OCI-LY7 (cell line): ENCODE measurements around the gene SLC25A22. TPM values are rescaled to one million over a fixed set of nuclear protein-coding genes. Genes with fewer than 3 reads are reported as not detected.

ENCODE experiments used
- BruUV-seq: library from RNA; stranded (reverse); fragments of 400-500 nt; replicated peaks from 2 replicates; lab custom pipeline; 2021; lab: Mats Ljungman, UMichigan
- CTCF ChIA-PET: fragments of 300-600 bp; sonication (Branson Sonifier 250); formaldehyde crosslinking; loops from one replicate; lab custom pipeline; 2022; ENCODE audit warnings: antibody characterized with exemption; ENCODE audit not compliant: unreplicated experiment; lab: Charles Lee
- POLR2A ChIA-PET: fragments of 300-600 bp; sonication (Branson Sonifier 250); formaldehyde crosslinking; loops from one replicate; lab custom pipeline; 2022; ENCODE audit warnings: antibody characterized with exemption; lab: Charles Lee
- DNase-seq: peaks from one replicate; pipeline ENCODE4 v3.0.0-alpha.2; 2015; ENCODE audit warnings: low spot score
- H2AFZ ChIP-seq: fragments of 200-600 bp; sonication (generic), shearing (Covaris generic); 2 replicates; pipeline ENCODE4 v1.6.1; 2014; ENCODE audit warnings: mild to moderate bottlenecking, antibody characterized with exemption, low read length, moderate library complexity
- H3K27ac ChIP-seq: fragments of 200-600 bp; sonication (generic); 2 replicates; pipeline ENCODE4 v1.5.1; 2014; ENCODE audit warnings: mixed run types, low read depth, mild to moderate bottlenecking, moderate library complexity, low read length, inconsistent platforms; ENCODE audit not compliant: poor library complexity, severe bottlenecking
- H3K36me3 ChIP-seq: fragments of 200-600 bp; sonication (generic); 2 replicates; pipeline ENCODE4 v1.6.1; 2014; ENCODE audit warnings: mild to moderate bottlenecking, antibody characterized with exemption, low read length, moderate library complexity, mixed read lengths; ENCODE audit not compliant: insufficient read depth
- H3K4me1 ChIP-seq: fragments of 200-600 bp; sonication (generic); 2 replicates; pipeline ENCODE4 v1.5.1; 2014; ENCODE audit warnings: mild to moderate bottlenecking, low read length; ENCODE audit not compliant: insufficient read depth, poor library complexity, severe bottlenecking
- H3K4me2 ChIP-seq: fragments of 200-600 bp; sonication (generic); 2 replicates; pipeline ENCODE4 v1.6.1; 2014; ENCODE audit warnings: mild to moderate bottlenecking, low read length
- H3K4me3 ChIP-seq: fragments of 200-600 bp; sonication (generic); 2 replicates; pipeline ENCODE4 v1.5.1; 2014; ENCODE audit warnings: mild to moderate bottlenecking, low read depth, low read length; ENCODE audit not compliant: poor library complexity, severe bottlenecking
- H3K79me2 ChIP-seq: fragments of 200-600 bp; sonication (generic); 2 replicates; pipeline ENCODE4 v1.6.1; 2016; ENCODE audit warnings: low read depth, mild to moderate bottlenecking, low read length, moderate library complexity, mixed read lengths; ENCODE audit not compliant: insufficient read depth
- H3K9me2 ChIP-seq: fragments of 200-600 bp; sonication (generic); 2 replicates; pipeline ENCODE4 v1.6.1; 2016; ENCODE audit warnings: mild to moderate bottlenecking, low read length, mixed read lengths; ENCODE audit not compliant: insufficient read depth
- H3K9me3 ChIP-seq: fragments of 200-600 bp; sonication (generic); 2 replicates; pipeline ENCODE4 v1.6.1; 2014; ENCODE audit warnings: mild to moderate bottlenecking, mixed run types, low read length, mixed read lengths
- H4K20me1 ChIP-seq: fragments of 200-600 bp; sonication (generic); 2 replicates; pipeline ENCODE4 v1.6.1; 2014; ENCODE audit warnings: mild to moderate bottlenecking, antibody characterized with exemption, low read length, moderate library complexity, mixed read lengths; ENCODE audit not compliant: insufficient read depth
- EZH2phosphoT487 ChIP-seq: fragments of 200-600 bp; sonication (generic); IDR thresholded peaks from 2 replicates; pipeline ENCODE4 v1.6.1; 2018; ENCODE audit warnings: low read depth, borderline replicate concordance, mild to moderate bottlenecking, mixed run types, antibody characterized with exemption, low read length, moderate library complexity, mixed read lengths
- intact Hi-C: fragments of 100-400 bp; cut with micrococcal nuclease; formaldehyde crosslinking; loops from one replicate; pipeline ENCODE4 v1.10.0; 2022; ENCODE audit not compliant: unreplicated experiment
- total RNA-seq, 2 experiments: library from RNA; depleted of rRNA in 1 of 2; stranded (reverse); fragments of >200 nt in 1 of 2; shearing (Covaris generic) in 1 of 2; gene quantifications; 2 replicates each; pipeline ENCODE4 v1.2.3, GENCODE V29; 2014 to 2022
- TF ChIP-seq, protein P1 (sequence below): fragments of 200-600 bp; sonication (generic); conservative IDR thresholded peaks from 2 replicates; pipeline ENCODE4 v1.5.1; 2014; ENCODE audit warnings: mild to moderate bottlenecking, antibody characterized with exemption, low read length, moderate library complexity, mixed read lengths

SLC25A22 gene
- total RNA-seq, 2 experiments from 2014 or later: 30.8 to 50.9 TPM

GRCh38 chr11:767238-767637 lies 30.8 kb downstream of the SLC25A22 start:
- ChIA-PET CTCF (no interaction called here), POLR2A (no interaction called here)
- Histone ChIP-seq H3K79me2 (no peaks in the 10 kb centered on the region), H4K20me1 (no peaks in the 10 kb centered on the region), H3K27ac (no peak overlapping the region), H3K4me3 (no peak overlapping the region), H3K4me2 (no peak overlapping the region), H2AFZ (no peak overlapping the region), H3K9me2 (no peaks in the 10 kb centered on the region), H3K4me1 (no peaks in the 10 kb centered on the region), H3K36me3 (peaks cover 88% of the 10 kb centered on the region), H3K9me3 (no peaks in the 10 kb centered on the region)
- intact Hi-C loops: no loop called here
- BruUV-seq: TSS peak; percentile 80
- TF ChIP-seq, protein P1, sequence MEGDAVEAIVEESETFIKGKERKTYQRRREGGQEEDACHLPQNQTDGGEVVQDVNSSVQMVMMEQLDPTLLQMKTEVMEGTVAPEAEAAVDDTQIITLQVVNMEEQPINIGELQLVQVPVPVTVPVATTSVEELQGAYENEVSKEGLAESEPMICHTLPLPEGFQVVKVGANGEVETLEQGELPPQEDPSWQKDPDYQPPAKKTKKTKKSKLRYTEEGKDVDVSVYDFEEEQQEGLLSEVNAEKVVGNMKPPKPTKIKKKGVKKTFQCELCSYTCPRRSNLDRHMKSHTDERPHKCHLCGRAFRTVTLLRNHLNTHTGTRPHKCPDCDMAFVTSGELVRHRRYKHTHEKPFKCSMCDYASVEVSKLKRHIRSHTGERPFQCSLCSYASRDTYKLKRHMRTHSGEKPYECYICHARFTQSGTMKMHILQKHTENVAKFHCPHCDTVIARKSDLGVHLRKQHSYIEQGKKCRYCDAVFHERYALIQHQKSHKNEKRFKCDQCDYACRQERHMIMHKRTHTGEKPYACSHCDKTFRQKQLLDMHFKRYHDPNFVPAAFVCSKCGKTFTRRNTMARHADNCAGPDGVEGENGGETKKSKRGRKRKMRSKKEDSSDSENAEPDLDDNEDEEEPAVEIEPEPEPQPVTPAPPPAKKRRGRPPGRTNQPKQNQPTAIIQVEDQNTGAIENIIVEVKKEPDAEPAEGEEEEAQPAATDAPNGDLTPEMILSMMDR: no peak
- TF ChIP-seq EZH2phosphoT487: no peak
- DNase-seq: no peak

DNA sequence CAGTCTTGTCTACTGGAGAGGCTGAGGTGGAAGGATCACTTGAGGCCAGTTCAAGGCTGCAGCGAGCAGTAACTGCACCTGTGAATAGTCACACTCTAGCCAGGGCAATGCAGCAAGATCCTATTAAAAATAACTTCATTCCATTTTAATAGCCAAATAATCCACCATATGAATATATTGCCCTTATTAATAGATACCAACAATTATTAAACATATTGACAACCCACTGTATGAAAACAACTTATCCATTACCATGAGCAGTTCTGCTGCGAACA lies 31.2 kb downstream of the SLC25A22 start:
- no peak overlapping the region for H3K27ac ChIP-seq
- H3K4me2 ChIP-seq: no peak overlapping the region
- no peak for TF ChIP-seq EZH2phosphoT487
- TF ChIP-seq, protein P1: no peak
- no peaks in the 10 kb centered on the region for H3K9me2 ChIP-seq
- H3K9me3 ChIP-seq: no peaks in the 10 kb centered on the region
- H4K20me1 ChIP-seq: no peaks in the 10 kb centered on the region
- intact Hi-C loops: no loop called here
- H3K4me1 ChIP-seq: no peaks in the 10 kb centered on the region
- BruUV-seq: no TSS peak
- H2AFZ ChIP-seq: no peak overlapping the region
- DNase-seq: no peak
- no peak overlapping the region for H3K4me3 ChIP-seq
- H3K36me3 ChIP-seq: peaks cover 88% of the 10 kb centered on the region
- ChIA-PET CTCF (no interaction called here), POLR2A (no interaction called here)
- H3K79me2 ChIP-seq: no peaks in the 10 kb centered on the region

GRCh38 chr11:766106-766935 lies 31.8 kb downstream of the SLC25A22 start:
- TF ChIP-seq, protein P1: no peak
- TF ChIP-seq EZH2phosphoT487: no peak
- no peak overlapping the region for H3K4me2 ChIP-seq
- no peak overlapping the region for H3K4me3 ChIP-seq
- H2AFZ ChIP-seq: no peak overlapping the region
- H3K9me2 ChIP-seq: no peaks in the 10 kb centered on the region
- POLR2A ChIA-PET: no interaction called here
- H4K20me1 ChIP-seq: no peaks in the 10 kb centered on the region
- no peak overlapping the region for H3K27ac ChIP-seq
- intact Hi-C loops: no loop called here
- peaks cover 88% of the 10 kb centered on the region for H3K36me3 ChIP-seq
- H3K4me1 ChIP-seq: no peaks in the 10 kb centered on the region
- BruUV-seq: no TSS peak
- no peaks in the 10 kb centered on the region for H3K9me3 ChIP-seq
- no peaks in the 10 kb centered on the region for H3K79me2 ChIP-seq
- CTCF ChIA-PET: no interaction called here
- DNase-seq: no peak
